OCI-LY7 (cell line): ENCODE results near the gene IGSF21.

Experiments used
- CTCF ChIP-seq: fragments of 200-600 bp; sonication (generic); conservative IDR thresholded peaks from 2 replicates; pipeline ENCODE4 v1.5.1; 2014; ENCODE audit warnings: mild to moderate bottlenecking, antibody characterized with exemption, low read length, moderate library complexity, mixed read lengths
- EZH2phosphoT487 ChIP-seq: fragments of 200-600 bp; sonication (generic); IDR thresholded peaks from 2 replicates; pipeline ENCODE4 v1.6.1; 2018; ENCODE audit warnings: low read depth, borderline replicate concordance, mild to moderate bottlenecking, mixed run types, antibody characterized with exemption, low read length, moderate library complexity, mixed read lengths

- TF ChIP-seq CTCF (no peak), EZH2phosphoT487 (no peak)
These were observed 183.3 kb downstream of the IGSF21 start for GRCh38 chr1:18290740-18291412.
